GM18502 (cell line): Measurements from ENCODE around the gene SCN5A.
A peak's percentile ranks its signal among the peaks of the same experiment; 100 is the strongest.

Experiments used
- ATAC-seq: cut with Tn5 transposase; IDR thresholded peaks from one replicate; pipeline ENCODE4 v1.9.1; 2021; ENCODE audit warnings: mild to moderate bottlenecking; ENCODE audit not compliant: unreplicated experiment, poor library complexity

SCN5A gene

GRCh38 chr3:38516669-38517068, 132.8 kb downstream of the SCN5A start:
- ATAC-seq = no peak

GRCh38 chr3:38515367-38515766, 134.1 kb downstream of the SCN5A start:
- no peak for ATAC-seq

- ATAC-seq = no peak
Observed at GRCh38 chr3:38511546-38511945, 137.9 kb downstream of the SCN5A start.

- no peak for ATAC-seq
Observed at GRCh38 chr3:38510631-38511030, 138.9 kb downstream of the SCN5A start.

GRCh38 chr3:38509732-38510131, 139.8 kb downstream of the SCN5A start:
- no peak for ATAC-seq

- peak; percentile 93 for ATAC-seq
Observed at GRCh38 chr3:38507120-38507519, 142.4 kb downstream of the SCN5A start.

GRCh38 chr3:38500688-38501417, 148.6 kb downstream of the SCN5A start:
- ATAC-seq = no peak
